ENCODE results near the gene HHATL.

The HHATL gene

DNA sequence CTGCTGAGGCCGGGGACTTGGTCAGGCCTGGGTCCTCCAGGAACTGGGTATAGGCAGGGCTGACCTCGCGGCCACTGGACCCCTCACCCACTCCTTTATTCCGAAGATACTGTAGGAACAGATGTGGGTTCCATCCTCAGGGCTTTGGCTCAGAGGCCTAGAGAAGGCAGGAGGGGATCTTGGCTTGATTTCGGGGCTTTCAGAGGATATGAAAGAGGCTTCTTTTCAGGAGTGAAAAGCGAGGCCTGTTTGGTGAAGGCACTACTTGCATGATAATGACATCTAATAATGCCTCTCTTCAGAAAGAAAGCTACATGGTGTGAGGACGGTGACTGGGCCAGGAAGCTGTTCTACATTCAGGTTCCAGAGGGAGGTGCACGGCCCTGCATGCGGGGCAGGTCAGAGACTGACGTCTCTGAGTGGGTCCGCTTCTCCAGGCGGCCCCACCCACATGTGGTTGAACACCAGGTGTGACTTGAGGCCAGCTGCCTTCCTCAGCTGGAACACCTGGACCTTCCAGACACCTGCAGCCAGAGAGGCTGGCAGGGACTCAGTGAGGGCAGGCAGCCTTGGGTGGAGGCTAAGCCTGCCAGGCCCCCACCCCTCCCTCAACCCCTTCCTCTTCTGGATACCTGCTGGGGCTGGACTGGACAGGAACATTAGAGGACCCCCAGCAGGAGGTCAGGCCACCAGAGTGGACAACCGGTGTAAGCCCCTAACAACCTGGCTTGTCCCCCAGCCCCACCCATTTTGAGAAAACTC is 31.1 kb upstream of the HHATL start:
- no peaks in the 10 kb centered on the region for H3K36me3 ChIP-seq (ENCODE audit: control insufficient read depth, insufficient read depth, low read length)
- no peaks in the 10 kb centered on the region for H3K27me3 ChIP-seq (ENCODE audit: control insufficient read depth, insufficient read depth, low read length)
- H3K9me3 ChIP-seq (ENCODE audit: control insufficient read depth, insufficient read depth, low read length) = no peaks in the 10 kb centered on the region
- H3K27ac ChIP-seq (ENCODE audit: low read depth, low read length) = peak overlapping the region; percentile 80
- no peak overlapping the region for H3K4me3 ChIP-seq (ENCODE audit: low read depth, low read length)
- H3K4me1 ChIP-seq (ENCODE audit: control insufficient read depth, insufficient read depth, low read length) = peaks cover 29% of the 10 kb centered on the region; the same call in 1 of the 2 replicates
- H3K9ac ChIP-seq (ENCODE audit: low read depth, low read length) = no peak overlapping the region

DNA sequence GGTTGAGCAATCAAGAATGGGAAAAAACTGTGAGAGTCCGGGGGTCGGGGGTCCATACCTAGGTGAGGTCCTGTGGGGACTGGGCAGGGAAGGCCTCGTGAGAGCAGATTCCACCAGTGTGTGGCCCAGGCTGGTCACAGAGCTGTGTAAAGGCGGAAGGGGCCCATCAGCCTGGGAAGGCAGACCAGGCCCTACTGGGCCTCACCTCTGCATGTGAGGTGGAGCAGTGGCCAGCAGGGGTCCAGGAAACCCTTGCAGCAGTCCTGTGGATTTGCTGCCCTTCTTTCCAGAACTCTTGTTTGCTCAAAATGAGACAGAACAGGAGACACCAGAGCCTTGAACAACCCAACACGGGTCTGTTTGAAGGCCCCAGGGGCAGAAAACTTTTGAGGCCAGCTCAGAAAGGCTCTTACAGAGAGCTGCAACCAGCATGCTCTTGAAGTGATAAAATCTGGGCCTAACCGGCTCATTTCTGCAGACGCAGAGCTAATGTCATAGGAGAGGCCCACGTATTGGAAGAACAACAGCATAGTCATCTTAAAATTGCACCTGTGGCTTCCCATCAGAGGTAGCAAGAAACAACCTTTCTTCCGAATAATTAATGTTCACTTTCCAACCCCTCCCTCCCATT is 30.3 kb upstream of the HHATL start:
- Histone ChIP-seq H3K4me1 (ENCODE audit: control insufficient read depth, insufficient read depth, low read length) (peaks cover 30% of the 10 kb centered on the region; the same call in 1 of the 2 replicates), H3K36me3 (ENCODE audit: control insufficient read depth, insufficient read depth, low read length) (no peaks in the 10 kb centered on the region), H3K9ac (ENCODE audit: low read depth, low read length) (no peak overlapping the region), H3K27me3 (ENCODE audit: control insufficient read depth, insufficient read depth, low read length) (no peaks in the 10 kb centered on the region), H3K27ac (ENCODE audit: low read depth, low read length) (peak overlapping the region; percentile 80), H3K9me3 (ENCODE audit: control insufficient read depth, insufficient read depth, low read length) (no peaks in the 10 kb centered on the region), H3K4me3 (ENCODE audit: low read depth, low read length) (no peak overlapping the region)

DNA sequence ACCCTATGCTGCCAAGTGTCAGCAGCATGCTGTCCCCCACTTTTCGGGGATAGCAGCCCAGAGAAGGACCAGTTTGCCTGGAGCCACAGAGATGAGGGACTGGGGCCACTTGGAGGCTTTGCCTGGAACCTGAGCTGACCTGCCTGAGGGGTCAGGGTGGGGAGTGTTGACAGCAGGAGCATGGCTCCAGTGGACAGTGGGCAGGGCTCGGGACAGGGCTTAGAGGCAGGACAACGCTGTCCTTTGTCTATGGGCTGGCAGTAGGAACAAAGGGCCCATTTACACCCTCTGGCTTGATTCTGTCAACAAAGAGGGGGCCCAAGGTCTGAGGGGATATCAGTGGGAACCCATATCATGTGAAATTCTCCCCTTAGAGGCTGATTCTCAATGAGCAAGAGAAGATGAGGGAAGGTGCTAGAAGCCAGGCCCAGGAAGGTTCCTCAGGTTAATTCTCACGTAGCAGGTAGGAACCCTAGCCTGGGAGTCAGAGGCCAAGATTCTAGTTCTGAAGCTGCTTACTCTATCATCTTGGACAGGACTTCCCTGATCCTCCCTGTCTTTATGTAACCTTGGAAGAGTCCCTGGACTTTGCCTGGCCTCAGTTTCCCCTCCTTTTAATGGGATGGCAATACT is 29.7 kb upstream of the HHATL start:
- H3K4me1 ChIP-seq (ENCODE audit: control insufficient read depth, insufficient read depth, low read length) = peaks cover 36% of the 10 kb centered on the region; the same call in 1 of the 2 replicates
- H3K4me3 ChIP-seq (ENCODE audit: low read depth, low read length) = no peak overlapping the region
- no peaks in the 10 kb centered on the region for H3K36me3 ChIP-seq (ENCODE audit: control insufficient read depth, insufficient read depth, low read length)
- H3K9ac ChIP-seq (ENCODE audit: low read depth, low read length) = no peak overlapping the region
- no peaks in the 10 kb centered on the region for H3K27me3 ChIP-seq (ENCODE audit: control insufficient read depth, insufficient read depth, low read length)
- H3K27ac ChIP-seq (ENCODE audit: low read depth, low read length) = no peak overlapping the region
- H3K9me3 ChIP-seq (ENCODE audit: control insufficient read depth, insufficient read depth, low read length) = no peaks in the 10 kb centered on the region

DNA sequence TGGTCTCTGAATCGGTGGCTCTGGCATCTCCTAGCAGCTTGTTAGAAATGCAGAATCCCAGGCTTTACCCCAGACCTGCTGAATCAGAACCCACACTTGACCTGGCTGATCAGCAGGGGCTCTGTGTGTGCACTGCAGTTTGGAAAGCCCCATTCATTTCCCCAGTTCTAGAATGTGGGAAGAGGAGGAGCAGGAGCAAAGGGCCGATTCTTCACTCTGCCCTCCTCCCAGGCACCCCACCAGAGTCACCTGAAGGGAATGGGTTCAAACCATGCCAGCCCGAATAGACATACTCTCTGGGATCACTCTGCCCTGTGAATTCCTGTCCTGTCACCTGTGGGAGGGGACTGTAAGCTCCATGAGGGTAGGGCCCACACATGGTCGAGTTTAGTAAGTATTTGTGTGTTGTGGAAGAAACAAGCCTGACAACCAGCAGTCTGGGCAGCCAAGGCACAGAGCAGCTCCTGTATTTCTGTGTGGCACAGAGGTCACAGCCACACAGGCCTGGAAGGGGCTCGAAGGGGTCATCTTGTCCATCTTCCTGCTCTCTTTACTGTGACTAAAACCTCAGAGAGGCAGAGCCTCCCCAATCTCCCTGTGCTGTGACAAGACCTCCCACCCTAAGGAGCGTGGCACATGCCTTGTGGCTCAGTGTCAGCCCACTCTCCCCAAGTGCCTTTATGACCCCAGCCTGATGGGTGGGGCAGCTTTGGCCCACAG is 29.0 kb upstream of the HHATL start:
- H3K27ac ChIP-seq (ENCODE audit: low read depth, low read length) = no peak overlapping the region
- no peaks in the 10 kb centered on the region for H3K27me3 ChIP-seq (ENCODE audit: control insufficient read depth, insufficient read depth, low read length)
- H3K4me3 ChIP-seq (ENCODE audit: low read depth, low read length) = no peak overlapping the region
- no peak overlapping the region for H3K9ac ChIP-seq (ENCODE audit: low read depth, low read length)
- no peaks in the 10 kb centered on the region for H3K9me3 ChIP-seq (ENCODE audit: control insufficient read depth, insufficient read depth, low read length)
- H3K36me3 ChIP-seq (ENCODE audit: control insufficient read depth, insufficient read depth, low read length) = no peaks in the 10 kb centered on the region
- H3K4me1 ChIP-seq (ENCODE audit: control insufficient read depth, insufficient read depth, low read length) = peaks cover 36% of the 10 kb centered on the region; the same call in 1 of the 2 replicates

DNA sequence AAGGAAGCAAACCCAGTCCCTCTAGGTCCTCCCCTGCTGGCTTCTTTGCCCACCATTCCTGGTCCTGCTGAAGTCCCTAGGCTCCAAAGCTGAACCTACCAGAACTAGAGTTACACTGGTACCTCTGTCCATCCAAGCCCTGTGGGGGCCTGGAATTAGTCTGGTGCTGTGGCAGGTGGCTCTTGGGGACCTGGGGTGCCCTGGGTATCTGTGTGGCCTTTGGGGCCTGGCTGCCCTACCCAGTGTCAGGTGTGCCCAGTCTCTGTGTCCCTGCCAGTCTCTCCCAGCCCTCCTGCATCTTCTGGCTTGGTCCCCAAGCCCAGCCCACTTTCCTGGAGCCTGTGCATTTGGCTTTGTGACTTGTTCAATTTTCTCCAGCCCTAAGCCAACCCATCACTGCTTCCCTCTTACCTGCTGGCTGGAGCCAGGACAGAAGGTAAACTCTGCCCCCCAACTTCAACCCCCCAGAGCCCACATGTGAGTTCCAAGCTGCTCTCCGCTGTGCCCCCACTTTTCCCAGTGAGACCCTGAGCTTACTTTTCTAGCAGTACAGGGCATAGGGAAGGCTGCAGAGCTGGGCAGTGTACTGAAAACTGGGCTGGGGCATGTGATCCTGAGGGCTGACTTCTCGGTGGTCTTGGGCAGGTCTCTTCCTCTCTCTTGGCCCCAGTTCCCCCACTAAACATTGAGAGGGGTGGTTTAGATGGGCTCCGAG is 28.3 kb upstream of the HHATL start:
- H3K36me3 ChIP-seq (ENCODE audit: control insufficient read depth, insufficient read depth, low read length) = no peaks in the 10 kb centered on the region
- no peak overlapping the region for H3K27ac ChIP-seq (ENCODE audit: low read depth, low read length)
- no peaks in the 10 kb centered on the region for H3K9me3 ChIP-seq (ENCODE audit: control insufficient read depth, insufficient read depth, low read length)
- H3K4me1 ChIP-seq (ENCODE audit: control insufficient read depth, insufficient read depth, low read length) = peaks cover 29% of the 10 kb centered on the region; the same call in 1 of the 2 replicates
- H3K27me3 ChIP-seq (ENCODE audit: control insufficient read depth, insufficient read depth, low read length) = no peaks in the 10 kb centered on the region
- H3K4me3 ChIP-seq (ENCODE audit: low read depth, low read length) = no peak overlapping the region
- no peak overlapping the region for H3K9ac ChIP-seq (ENCODE audit: low read depth, low read length)

DNA sequence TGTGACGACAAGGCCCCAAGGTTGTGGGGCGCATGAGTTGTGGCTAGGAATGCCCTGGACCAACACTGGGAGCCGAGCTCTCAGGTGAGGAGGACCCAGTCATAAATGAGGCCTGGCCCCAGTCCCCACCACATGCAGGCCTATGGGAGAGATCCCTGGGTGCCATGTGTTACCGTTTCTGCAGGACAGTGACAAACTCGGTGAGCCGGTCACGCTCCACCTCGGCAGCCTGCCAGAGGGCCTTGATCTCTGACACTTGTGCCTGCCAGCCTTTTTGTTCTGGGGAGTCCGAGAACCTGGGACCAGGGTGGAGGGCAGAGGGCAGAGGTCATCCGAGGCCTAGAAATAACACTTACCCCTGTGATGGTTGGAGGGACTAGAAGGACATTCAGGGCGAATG is 27.7 kb upstream of the HHATL start:
- H3K27me3 ChIP-seq (ENCODE audit: control insufficient read depth, insufficient read depth, low read length) = no peaks in the 10 kb centered on the region
- no peaks in the 10 kb centered on the region for H3K9me3 ChIP-seq (ENCODE audit: control insufficient read depth, insufficient read depth, low read length)
- no peak overlapping the region for H3K4me3 ChIP-seq (ENCODE audit: low read depth, low read length)
- H3K9ac ChIP-seq (ENCODE audit: low read depth, low read length) = no peak overlapping the region
- no peak overlapping the region for H3K27ac ChIP-seq (ENCODE audit: low read depth, low read length)
- H3K4me1 ChIP-seq (ENCODE audit: control insufficient read depth, insufficient read depth, low read length) = peaks cover 25% of the 10 kb centered on the region; the same call in 1 of the 2 replicates
- no peaks in the 10 kb centered on the region for H3K36me3 ChIP-seq (ENCODE audit: control insufficient read depth, insufficient read depth, low read length)

DNA sequence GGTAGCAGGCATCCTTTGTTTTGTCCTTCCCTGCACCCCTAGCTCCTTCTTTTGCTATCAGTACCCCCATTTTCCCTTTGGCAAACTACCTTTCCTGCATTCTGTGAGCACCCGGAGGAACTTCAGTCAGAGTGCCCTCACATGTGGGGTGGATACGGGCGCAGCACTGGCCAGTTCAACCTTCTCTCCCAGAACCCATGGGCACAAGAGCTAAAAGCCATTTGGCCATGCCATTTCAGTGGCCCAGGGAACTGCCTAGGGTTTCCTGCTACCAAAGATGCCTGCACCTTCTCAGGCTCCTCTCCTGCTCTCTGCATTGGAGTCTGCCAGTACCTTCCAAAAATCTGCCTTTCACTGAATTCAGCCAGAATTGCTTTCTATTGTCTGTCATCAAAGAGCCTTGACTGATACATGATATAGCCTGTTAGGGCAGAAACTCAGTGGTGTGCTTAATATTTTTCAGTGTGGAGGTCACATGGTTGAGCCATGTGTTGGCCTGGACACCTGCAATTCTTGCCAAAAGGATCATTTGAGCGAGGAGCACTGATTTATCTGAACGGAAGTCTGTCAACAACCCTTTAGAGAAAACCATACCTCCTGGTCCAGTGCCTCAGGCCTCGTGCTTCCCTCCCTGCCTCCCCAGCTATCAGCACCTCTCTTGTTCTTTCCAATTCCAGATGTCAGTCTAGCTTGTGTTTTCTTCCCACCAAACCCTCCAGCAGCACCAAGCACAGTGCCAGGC is 27.0 kb upstream of the HHATL start:
- no peaks in the 10 kb centered on the region for H3K36me3 ChIP-seq (ENCODE audit: control insufficient read depth, insufficient read depth, low read length)
- H3K9me3 ChIP-seq (ENCODE audit: control insufficient read depth, insufficient read depth, low read length) = no peaks in the 10 kb centered on the region
- no peak overlapping the region for H3K27ac ChIP-seq (ENCODE audit: low read depth, low read length)
- no peak overlapping the region for H3K4me3 ChIP-seq (ENCODE audit: low read depth, low read length)
- no peak overlapping the region for H3K9ac ChIP-seq (ENCODE audit: low read depth, low read length)
- H3K4me1 ChIP-seq (ENCODE audit: control insufficient read depth, insufficient read depth, low read length) = peaks cover 25% of the 10 kb centered on the region; the same call in 1 of the 2 replicates
- H3K27me3 ChIP-seq (ENCODE audit: control insufficient read depth, insufficient read depth, low read length) = no peaks in the 10 kb centered on the region

DNA sequence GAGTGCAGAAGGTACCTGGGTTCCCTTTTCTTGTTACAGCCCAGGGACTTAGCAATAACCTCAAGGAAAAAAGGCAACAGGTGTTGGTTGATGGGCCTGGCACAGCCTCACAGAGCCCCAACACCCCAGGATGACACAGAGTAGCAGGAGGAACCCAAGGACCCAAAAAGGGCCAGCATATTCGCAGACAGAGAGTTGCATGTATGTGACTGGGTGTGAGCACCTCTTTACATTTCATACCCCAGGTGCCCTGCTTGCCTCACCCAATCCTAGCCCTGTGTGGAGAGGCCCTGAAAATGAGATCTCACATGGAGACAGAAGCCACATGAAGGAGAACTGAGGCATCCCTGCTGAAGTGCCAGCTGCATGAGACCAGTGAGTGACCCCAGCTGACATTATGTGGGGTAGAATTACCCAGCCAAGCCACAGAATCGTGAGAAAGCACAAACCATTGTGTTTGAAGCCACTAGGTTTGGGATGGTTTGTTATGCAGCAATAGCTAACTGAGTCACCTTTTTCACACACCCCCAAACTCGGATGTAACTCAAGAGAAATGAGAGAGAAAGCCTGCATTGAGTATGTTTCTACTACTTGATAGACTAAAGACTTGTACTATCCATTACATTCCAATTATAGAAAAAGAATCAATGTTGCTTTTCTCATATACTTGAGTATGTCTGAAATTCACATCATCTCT is 26.2 kb upstream of the HHATL start:
- peaks cover 19% of the 10 kb centered on the region; the same call in 1 of the 2 replicates for H3K4me1 ChIP-seq (ENCODE audit: control insufficient read depth, insufficient read depth, low read length)

DNA sequence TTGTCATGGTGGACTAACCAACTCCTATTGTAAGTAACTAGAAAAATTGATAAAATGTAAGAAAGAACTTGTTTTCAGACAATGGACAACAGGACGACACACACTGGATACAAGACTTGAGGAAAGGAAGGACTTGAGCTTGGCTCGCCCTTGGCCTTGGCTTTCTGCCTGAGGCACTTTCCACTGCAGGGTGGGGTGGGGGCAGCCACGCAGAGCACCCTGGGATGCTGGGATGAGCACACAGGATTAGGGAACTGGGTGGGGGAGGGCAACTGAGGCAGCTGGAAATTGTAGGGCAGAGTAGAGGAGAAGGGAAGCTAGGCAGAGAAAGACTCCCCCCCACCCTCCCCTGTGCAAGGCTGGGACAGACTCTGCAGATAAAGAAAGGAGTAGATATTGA is 25.5 kb upstream of the HHATL start:
- Histone ChIP-seq H3K4me1 (ENCODE audit: control insufficient read depth, insufficient read depth, low read length) (peaks cover 11% of the 10 kb centered on the region; the same call in 1 of the 2 replicates), H3K4me3 (ENCODE audit: low read depth, low read length) (no peak overlapping the region), H3K9me3 (ENCODE audit: control insufficient read depth, insufficient read depth, low read length) (no peaks in the 10 kb centered on the region), H3K27ac (ENCODE audit: low read depth, low read length) (no peak overlapping the region), H3K36me3 (ENCODE audit: control insufficient read depth, insufficient read depth, low read length) (no peaks in the 10 kb centered on the region), H3K27me3 (ENCODE audit: control insufficient read depth, insufficient read depth, low read length) (no peaks in the 10 kb centered on the region), H3K9ac (ENCODE audit: low read depth, low read length) (no peak overlapping the region)

More for the DNA sequence above, 26.2 kb upstream of the HHATL start:
- no peaks in the 10 kb centered on the region for H3K27me3 ChIP-seq (ENCODE audit: control insufficient read depth, insufficient read depth, low read length)
- H3K36me3 ChIP-seq (ENCODE audit: control insufficient read depth, insufficient read depth, low read length) = no peaks in the 10 kb centered on the region
- no peaks in the 10 kb centered on the region for H3K9me3 ChIP-seq (ENCODE audit: control insufficient read depth, insufficient read depth, low read length)
- H3K27ac ChIP-seq (ENCODE audit: low read depth, low read length) = no peak overlapping the region
- H3K9ac ChIP-seq (ENCODE audit: low read depth, low read length) = no peak overlapping the region
- H3K4me3 ChIP-seq (ENCODE audit: low read depth, low read length) = no peak overlapping the region
